Activated CD8-positive, alpha-beta T cell treated with anti-CD3 and anti-CD28 coated beads for 36 hours (primary cell): Measurements from ENCODE around the gene IL20RB. TPM values are rescaled to one million over a fixed set of nuclear protein-coding genes. Genes with fewer than 3 reads are reported as not detected.
A peak's percentile ranks its signal among the peaks of the same experiment; 100 is the strongest.

Experiments
- ATAC-seq: fragments of 200-7000 bp; cut with Tn5 transposase; one replicate; pipeline ENCODE4 v1.10.0; 2021; ENCODE audit warnings: mild to moderate bottlenecking, moderate library complexity
- CTCF ChIA-PET: fragments of 350-600 bp; sonication (Branson Sonifier 250); formaldehyde crosslinking; loops from one replicate; lab custom pipeline; 2021; ENCODE audit warnings: antibody characterized with exemption; lab: Charles Lee
- POLR2A ChIA-PET: fragments of 350-600 bp; sonication (Branson Sonifier 250); formaldehyde crosslinking; loops from one replicate; lab custom pipeline; 2021; ENCODE audit warnings: antibody characterized with exemption; lab: Charles Lee
- DNase-seq: peaks from one replicate; pipeline ENCODE4 v3.0.0-alpha.2; 2020
- H3K27ac Mint-ChIP-seq: one replicate; pipeline ENCODE4 v1.8.0; 2021; ENCODE audit warnings: mild to moderate bottlenecking, mixed read lengths
- H3K27me3 Mint-ChIP-seq: one replicate; pipeline ENCODE4 v1.8.0; 2021; ENCODE audit warnings: mixed read lengths
- H3K36me3 Mint-ChIP-seq: one replicate; pipeline ENCODE4 v1.8.0; 2021; ENCODE audit warnings: low read depth, mixed read lengths
- H3K4me1 Mint-ChIP-seq: one replicate; pipeline ENCODE4 v1.8.0; 2021; ENCODE audit warnings: low read depth, mixed read lengths
- H3K4me3 Mint-ChIP-seq: one replicate; pipeline ENCODE4 v1.8.0; 2021; ENCODE audit warnings: mild to moderate bottlenecking, moderate library complexity, mixed read lengths
- H3K9me3 Mint-ChIP-seq: one replicate; pipeline ENCODE4 v1.8.0; 2021; ENCODE audit warnings: mixed read lengths
- intact Hi-C: fragments of 100-400 bp; cut with micrococcal nuclease; formaldehyde crosslinking; loops from one replicate; pipeline ENCODE4 v1.10.0; 2022
- total RNA-seq, 2 experiments: library from RNA; stranded (reverse); gene quantifications; one replicate each; pipeline ENCODE4 v1.2.3, GENCODE V29; 2021
- TF ChIP-seq, protein P1 (sequence below): fragments of 200-600 bp; IDR thresholded peaks from one replicate; pipeline ENCODE4 v1.8.0; 2022; ENCODE audit warnings: antibody characterized with exemption, mild to moderate bottlenecking

IL20RB gene
- total RNA-seq, 2 experiments from 2014 or later: 1.0 to 1.2 TPM

GRCh38 chr3:136937851-136938250, 19.9 kb upstream of the IL20RB start:
- no peak for DNase-seq
- intact Hi-C loops: no loop called here
- Mint-ChIP-seq H3K4me1 (peaks cover 73% of the 10 kb centered on the region), H3K4me3 (no peak overlapping the region), H3K27me3 (no peaks in the 10 kb centered on the region), H3K36me3 (peaks cover 45% of the 10 kb centered on the region), H3K9me3 (peaks cover 10% of the 10 kb centered on the region), H3K27ac (no peak overlapping the region)
- ChIA-PET CTCF (interaction anchor here (1.4 to 1.9 kb wide), 2 partner anchors 76 to 185 kb away, joined by 3 to 7 read pairs; partner anchors contain the start of gene STAG1), POLR2A (no interaction called here)
- TF ChIP-seq, protein P1, sequence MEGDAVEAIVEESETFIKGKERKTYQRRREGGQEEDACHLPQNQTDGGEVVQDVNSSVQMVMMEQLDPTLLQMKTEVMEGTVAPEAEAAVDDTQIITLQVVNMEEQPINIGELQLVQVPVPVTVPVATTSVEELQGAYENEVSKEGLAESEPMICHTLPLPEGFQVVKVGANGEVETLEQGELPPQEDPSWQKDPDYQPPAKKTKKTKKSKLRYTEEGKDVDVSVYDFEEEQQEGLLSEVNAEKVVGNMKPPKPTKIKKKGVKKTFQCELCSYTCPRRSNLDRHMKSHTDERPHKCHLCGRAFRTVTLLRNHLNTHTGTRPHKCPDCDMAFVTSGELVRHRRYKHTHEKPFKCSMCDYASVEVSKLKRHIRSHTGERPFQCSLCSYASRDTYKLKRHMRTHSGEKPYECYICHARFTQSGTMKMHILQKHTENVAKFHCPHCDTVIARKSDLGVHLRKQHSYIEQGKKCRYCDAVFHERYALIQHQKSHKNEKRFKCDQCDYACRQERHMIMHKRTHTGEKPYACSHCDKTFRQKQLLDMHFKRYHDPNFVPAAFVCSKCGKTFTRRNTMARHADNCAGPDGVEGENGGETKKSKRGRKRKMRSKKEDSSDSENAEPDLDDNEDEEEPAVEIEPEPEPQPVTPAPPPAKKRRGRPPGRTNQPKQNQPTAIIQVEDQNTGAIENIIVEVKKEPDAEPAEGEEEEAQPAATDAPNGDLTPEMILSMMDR: no peak
- ATAC-seq: no peak

DNA sequence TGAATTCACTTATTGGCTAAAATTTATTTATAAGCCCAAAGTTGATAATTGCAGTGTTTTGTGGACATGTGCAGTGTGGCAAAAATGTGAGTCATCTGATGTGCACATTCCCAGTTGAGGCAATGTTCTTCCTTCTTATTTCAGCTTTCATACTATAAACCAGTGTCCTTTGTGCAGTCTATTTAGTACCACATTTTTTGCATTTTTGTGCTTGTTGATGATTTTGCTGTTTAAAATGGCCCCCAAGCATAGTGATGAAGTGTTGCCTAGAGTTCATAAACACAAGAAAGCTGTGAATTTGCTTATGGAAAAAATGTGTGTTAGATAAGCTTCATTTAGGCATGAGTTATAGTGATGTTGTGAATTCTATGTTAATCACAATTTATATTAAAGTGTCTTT, 19.4 kb upstream of the IL20RB start:
- TF ChIP-seq, protein P1: no peak
- ChIA-PET CTCF (interaction anchor here (1.1 to 1.9 kb wide), 3 partner anchors 28 to 186 kb away, joined by 3 to 7 read pairs (median 3); partner anchors contain the start of gene STAG1), POLR2A (interaction anchor here (1.2 kb wide), 1 partner anchor 76 kb away, joined by 3 read pairs; no protein-coding TSS in a partner anchor)
- intact Hi-C loops: no loop called here
- Mint-ChIP-seq H3K4me1 (peaks cover 73% of the 10 kb centered on the region), H3K27me3 (no peaks in the 10 kb centered on the region), H3K36me3 (peaks cover 41% of the 10 kb centered on the region), H3K27ac (peak overlapping the region; percentile 42), H3K9me3 (peaks cover 10% of the 10 kb centered on the region), H3K4me3 (no peak overlapping the region)
- ATAC-seq (peak; percentile 56), DNase-seq (no peak)

DNA sequence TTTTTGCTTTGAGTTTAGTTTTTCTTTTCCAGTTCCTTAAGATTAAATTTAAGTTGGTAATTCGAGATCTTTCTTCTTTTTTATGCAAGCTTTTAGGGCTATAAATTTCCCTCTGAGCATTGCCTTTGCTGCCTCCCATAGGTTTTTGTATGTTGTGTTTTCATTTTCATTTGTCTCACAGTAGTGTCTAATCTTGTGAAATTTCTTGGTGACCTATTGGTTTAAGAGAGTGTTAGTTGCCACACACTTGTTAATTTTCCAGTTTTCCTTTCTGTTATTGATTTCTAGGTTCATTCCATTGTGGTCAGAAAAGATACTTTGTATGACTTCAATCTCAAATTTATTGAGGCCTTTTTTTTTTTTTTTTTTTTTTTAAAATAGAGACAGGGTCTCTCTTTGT, 18.3 kb upstream of the IL20RB start:
- intact Hi-C loops: no loop called here
- peaks cover 37% of the 10 kb centered on the region for H3K36me3 Mint-ChIP-seq
- POLR2A ChIA-PET: interaction anchor here (1.2 kb wide), 1 partner anchor 77 kb away, joined by 3 read pairs; no protein-coding TSS in a partner anchor
- no peak overlapping the region for H3K4me3 Mint-ChIP-seq
- TF ChIP-seq, protein P1: no peak
- no peaks in the 10 kb centered on the region for H3K27me3 Mint-ChIP-seq
- peak overlapping the region; percentile 81 for H3K27ac Mint-ChIP-seq
- H3K9me3 Mint-ChIP-seq: peaks cover 9% of the 10 kb centered on the region
- peaks cover 74% of the 10 kb centered on the region for H3K4me1 Mint-ChIP-seq
- DNase-seq (no peak), ATAC-seq (no peak)
- CTCF ChIA-PET: interaction anchor here (1.1 kb wide), 1 partner anchor 30 kb away, joined by 3 read pairs; no protein-coding TSS in a partner anchor

DNA sequence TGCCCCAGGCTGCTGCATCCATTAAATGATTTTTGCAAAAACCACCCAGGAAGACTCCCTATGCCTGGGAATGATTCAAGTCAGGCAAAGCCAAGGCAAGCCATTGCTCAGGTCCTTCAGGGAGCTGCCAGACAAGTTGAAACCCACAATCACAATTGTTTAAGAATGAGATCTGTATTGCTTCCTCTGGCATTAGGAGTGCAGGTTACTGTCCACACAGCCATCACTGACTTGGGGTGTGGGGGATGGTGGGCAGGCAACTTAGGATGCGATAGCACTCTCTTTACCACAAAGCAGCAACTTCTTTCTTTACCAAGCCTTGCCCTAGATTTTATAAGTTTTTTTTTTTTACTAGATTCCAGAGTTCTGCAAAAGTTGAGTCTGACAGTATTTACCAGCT, 15.0 kb upstream of the IL20RB start:
- DNase-seq (no peak), ATAC-seq (no peak)
- Mint-ChIP-seq H3K36me3 (peaks cover 21% of the 10 kb centered on the region), H3K4me1 (peaks cover 56% of the 10 kb centered on the region), H3K27me3 (no peaks in the 10 kb centered on the region), H3K27ac (peak overlapping the region; percentile 17), H3K9me3 (no peaks in the 10 kb centered on the region), H3K4me3 (no peak overlapping the region)
- TF ChIP-seq, protein P1: no peak
- intact Hi-C loops: no loop called here
- POLR2A ChIA-PET: interaction anchor here (0.8 kb wide), 1 partner anchor 16 kb away, joined by 4 read pairs; no protein-coding TSS in a partner anchor
- CTCF ChIA-PET: interaction anchor here (1.3 kb wide), 1 partner anchor 90 kb away, joined by 4 read pairs; no protein-coding TSS in a partner anchor

DNA sequence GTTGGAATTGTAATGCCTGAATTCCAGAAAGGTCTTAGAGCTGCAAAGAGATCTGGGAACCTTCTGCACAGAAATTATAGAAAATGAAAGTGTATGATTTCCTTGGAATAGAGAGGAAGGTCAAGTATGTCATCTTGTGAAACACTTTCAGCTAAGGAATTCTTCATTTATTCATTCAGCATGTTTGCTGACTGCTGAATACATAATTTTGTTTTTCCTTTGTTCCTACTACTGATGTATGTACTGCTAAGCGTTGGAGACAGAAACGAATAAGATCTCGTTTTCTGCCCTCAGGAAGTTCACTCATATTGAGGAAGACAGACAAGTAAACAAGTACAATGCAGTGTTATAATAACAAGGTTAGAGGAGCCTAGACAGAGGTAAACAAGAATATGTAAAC, 14.3 kb upstream of the IL20RB start:
- no peaks in the 10 kb centered on the region for H3K27me3 Mint-ChIP-seq
- intact Hi-C loops: no loop called here
- peak overlapping the region; percentile 21 for H3K27ac Mint-ChIP-seq
- H3K4me1 Mint-ChIP-seq: peaks cover 50% of the 10 kb centered on the region
- peaks cover 18% of the 10 kb centered on the region for H3K36me3 Mint-ChIP-seq
- H3K9me3 Mint-ChIP-seq: no peaks in the 10 kb centered on the region
- no peak overlapping the region for H3K4me3 Mint-ChIP-seq
- no peak for DNase-seq
- ATAC-seq: no peak
- CTCF ChIA-PET: interaction anchor here (1.3 kb wide), 1 partner anchor 89 kb away, joined by 4 read pairs; no protein-coding TSS in a partner anchor
- TF ChIP-seq, protein P1: no peak
- POLR2A ChIA-PET: interaction anchor here (0.7 kb wide), 1 partner anchor 1659 kb away, joined by 3 read pairs; no protein-coding TSS in a partner anchor
